ENCODE results near the gene LRCH3.

The LRCH3 gene

DNA sequence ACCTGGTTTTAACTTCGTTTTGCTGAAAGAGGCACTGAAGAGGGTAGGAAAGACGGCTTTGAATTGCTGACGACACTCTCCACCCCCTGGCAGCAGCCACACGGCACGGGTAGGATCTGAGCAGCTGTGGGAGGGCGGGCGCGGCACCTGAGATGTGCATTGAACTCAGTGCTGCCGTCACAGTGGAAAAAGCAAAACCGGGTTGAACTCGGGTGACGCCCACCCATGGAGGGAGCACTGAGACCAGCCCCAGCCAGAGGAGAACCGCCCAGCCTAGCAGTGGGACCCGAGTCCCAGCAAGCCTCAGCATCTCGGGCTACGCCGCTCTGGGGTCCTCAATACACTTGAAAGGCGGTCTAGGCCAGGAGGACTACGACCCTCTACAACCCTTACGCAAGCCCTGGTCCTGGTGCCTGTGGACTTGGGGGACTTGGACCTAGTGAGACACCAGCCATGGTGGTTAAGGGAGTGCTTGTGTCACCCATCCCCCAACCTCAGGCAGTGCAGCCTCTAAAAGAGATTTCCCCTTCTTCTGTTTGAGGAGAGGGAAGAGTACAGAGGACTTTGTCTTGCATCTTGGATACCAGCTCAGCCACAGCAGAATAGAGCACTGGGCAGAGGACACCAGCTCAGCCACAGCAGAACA is 108.9 kb downstream of the LRCH3 start:
- Histone ChIP-seq H3K79me1 (ENCODE audit: low read length) (no peaks in the 10 kb centered on the region), H3K4ac (ENCODE audit: low read depth, low read length) (no peak overlapping the region), H3K79me2 (ENCODE audit: control insufficient read depth, insufficient read depth, low read length) (no peaks in the 10 kb centered on the region), H3K9ac (ENCODE audit: low read length) (no peak overlapping the region), H3K56ac (ENCODE audit: low read length) (no peak overlapping the region), H2BK5ac (ENCODE audit: low read length) (no peak overlapping the region), H3K36me3 (ENCODE audit: control insufficient read depth, insufficient read depth, low read length) (no peaks in the 10 kb centered on the region), H2BK15ac (replicated peaks; ENCODE audit: low read depth) (no peak overlapping the region), H3K4me1 (ENCODE audit: control insufficient read depth, low read depth, low read length) (no peaks in the 10 kb centered on the region), H4K8ac (ENCODE audit: low read depth, low read length) (no peak overlapping the region), H3K18ac (ENCODE audit: low read length) (no peak overlapping the region), H3K23ac (ENCODE audit: low read length) (no peak overlapping the region), H3K27ac (ENCODE audit: low read depth, low read length) (no peak overlapping the region), H4K5ac (ENCODE audit: low read length) (no peak overlapping the region), H3K4me3 (ENCODE audit: low read length) (no peak overlapping the region), H3K4me2 (ENCODE audit: low read length) (no peak overlapping the region), H3K27me3 (ENCODE audit: insufficient read depth, low read length, poor library complexity) (no peaks in the 10 kb centered on the region), H2AK5ac (ENCODE audit: low read length) (no peak overlapping the region), H2BK120ac (ENCODE audit: low read depth, low read length) (no peak overlapping the region)
- WGBS (ENCODE audit: extremely low coverage, insufficient coverage, low lambda C conversion rate): no CpG with 5 or more reads among the region's 20 CpGs
- DNase-seq: no peak

DNA sequence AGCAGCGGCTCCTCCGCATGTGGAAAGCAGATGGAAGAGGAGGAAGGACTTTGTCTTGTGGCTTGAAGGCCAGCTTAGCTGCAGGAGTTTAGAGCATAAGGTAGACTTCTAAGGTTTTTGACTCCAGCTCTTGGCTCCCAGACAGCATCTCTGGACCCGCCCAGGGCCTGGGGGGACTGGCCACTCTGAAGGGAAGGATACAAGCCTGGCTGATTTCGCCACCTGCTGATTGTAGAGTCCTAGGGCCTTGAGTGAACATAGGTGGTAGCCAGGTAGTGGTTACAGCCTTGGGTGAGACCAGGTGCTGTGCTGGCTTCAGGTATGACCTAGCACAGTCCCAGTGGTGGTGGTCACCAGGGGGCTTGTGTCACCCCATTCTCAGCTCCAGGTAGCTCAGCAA is 110.6 kb downstream of the LRCH3 start:
- H3K4me1 ChIP-seq (ENCODE audit: control insufficient read depth, low read depth, low read length): no peaks in the 10 kb centered on the region
- no peak overlapping the region for H3K23ac ChIP-seq (ENCODE audit: low read length)
- H3K4me3 ChIP-seq (ENCODE audit: low read length): no peak overlapping the region
- no peak overlapping the region for H3K4ac ChIP-seq (ENCODE audit: low read depth, low read length)
- H2BK15ac ChIP-seq (replicated peaks; ENCODE audit: low read depth): no peak overlapping the region
- H2BK120ac ChIP-seq (ENCODE audit: low read depth, low read length): no peak overlapping the region
- H2BK5ac ChIP-seq (ENCODE audit: low read length): no peak overlapping the region
- H3K56ac ChIP-seq (ENCODE audit: low read length): no peak overlapping the region
- H2AK5ac ChIP-seq (ENCODE audit: low read length): no peak overlapping the region
- no peak overlapping the region for H3K27ac ChIP-seq (ENCODE audit: low read depth, low read length)
- no peak overlapping the region for H4K5ac ChIP-seq (ENCODE audit: low read length)
- no peak overlapping the region for H4K8ac ChIP-seq (ENCODE audit: low read depth, low read length)
- WGBS (ENCODE audit: extremely low coverage, insufficient coverage, low lambda C conversion rate): no CpG with 5 or more reads among the region's 4 CpGs
- H3K4me2 ChIP-seq (ENCODE audit: low read length): no peak overlapping the region
- H3K36me3 ChIP-seq (ENCODE audit: control insufficient read depth, insufficient read depth, low read length): no peaks in the 10 kb centered on the region
- no peaks in the 10 kb centered on the region for H3K27me3 ChIP-seq (ENCODE audit: insufficient read depth, low read length, poor library complexity)
- H3K79me2 ChIP-seq (ENCODE audit: control insufficient read depth, insufficient read depth, low read length): no peaks in the 10 kb centered on the region
- no peak for DNase-seq
- no peaks in the 10 kb centered on the region for H3K79me1 ChIP-seq (ENCODE audit: low read length)
- H3K18ac ChIP-seq (ENCODE audit: low read length): no peak overlapping the region
- no peak overlapping the region for H3K9ac ChIP-seq (ENCODE audit: low read length)

DNA sequence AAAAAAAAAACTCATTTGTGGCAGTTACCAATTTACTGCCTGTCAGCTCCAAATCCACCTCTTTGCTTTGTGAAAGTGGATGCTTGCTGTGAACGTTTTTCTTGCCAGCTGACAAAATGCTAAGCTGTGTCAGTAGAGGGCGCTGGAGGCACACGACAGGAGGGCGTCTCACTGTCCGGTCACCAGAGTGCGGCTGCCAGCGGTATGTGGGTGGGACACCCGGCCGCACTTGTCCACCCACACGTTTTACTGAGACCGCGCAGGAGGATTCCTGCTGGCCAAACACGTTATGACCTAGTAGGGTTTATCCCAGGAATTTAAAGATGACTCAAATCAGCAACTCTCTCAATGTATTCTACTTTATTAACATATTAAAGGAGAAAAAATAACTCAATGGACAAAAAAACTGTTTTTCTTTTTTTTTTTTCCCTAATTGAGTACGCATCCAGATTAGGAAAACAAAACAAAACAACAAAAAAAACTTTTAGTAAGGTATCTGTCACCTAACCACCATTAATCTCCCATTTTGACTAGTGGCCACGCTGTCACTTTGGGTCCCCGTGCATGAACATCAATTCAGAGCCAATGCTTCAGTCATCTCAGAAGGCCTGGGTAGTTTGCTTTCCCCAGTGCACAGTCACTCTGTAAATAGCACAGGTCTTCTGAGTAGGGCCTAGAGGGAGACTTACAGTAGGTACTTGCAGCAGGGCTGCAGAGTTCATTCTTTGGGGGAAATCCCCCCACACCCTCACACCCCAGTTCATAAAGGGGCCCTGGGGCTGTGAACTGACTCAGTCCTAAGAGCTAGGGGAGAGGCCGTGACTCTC is 115.2 kb downstream of the LRCH3 start:
- Histone ChIP-seq H4K8ac (ENCODE audit: low read depth, low read length) (no peak overlapping the region), H4K5ac (ENCODE audit: low read length) (no peak overlapping the region), H3K4me2 (ENCODE audit: low read length) (no peak overlapping the region), H3K18ac (ENCODE audit: low read length) (no peak overlapping the region), H3K79me2 (ENCODE audit: control insufficient read depth, insufficient read depth, low read length) (no peaks in the 10 kb centered on the region), H3K23ac (ENCODE audit: low read length) (no peak overlapping the region), H3K79me1 (ENCODE audit: low read length) (no peaks in the 10 kb centered on the region), H3K4me1 (ENCODE audit: control insufficient read depth, low read depth, low read length) (no peaks in the 10 kb centered on the region), H3K4ac (ENCODE audit: low read depth, low read length) (no peak overlapping the region), H3K56ac (ENCODE audit: low read length) (no peak overlapping the region), H2BK15ac (replicated peaks; ENCODE audit: low read depth) (no peak overlapping the region), H2BK120ac (ENCODE audit: low read depth, low read length) (no peak overlapping the region), H3K27ac (ENCODE audit: low read depth, low read length) (no peak overlapping the region), H2BK5ac (ENCODE audit: low read length) (no peak overlapping the region), H3K9ac (ENCODE audit: low read length) (no peak overlapping the region), H3K4me3 (ENCODE audit: low read length) (no peak overlapping the region), H3K27me3 (ENCODE audit: insufficient read depth, low read length, poor library complexity) (no peaks in the 10 kb centered on the region), H3K36me3 (ENCODE audit: control insufficient read depth, insufficient read depth, low read length) (no peaks in the 10 kb centered on the region), H2AK5ac (ENCODE audit: low read length) (no peak overlapping the region)
- no CpG with 5 or more reads among the region's 17 CpGs for WGBS (ENCODE audit: extremely low coverage, insufficient coverage, low lambda C conversion rate)
- peak; percentile 88 for DNase-seq

DNA sequence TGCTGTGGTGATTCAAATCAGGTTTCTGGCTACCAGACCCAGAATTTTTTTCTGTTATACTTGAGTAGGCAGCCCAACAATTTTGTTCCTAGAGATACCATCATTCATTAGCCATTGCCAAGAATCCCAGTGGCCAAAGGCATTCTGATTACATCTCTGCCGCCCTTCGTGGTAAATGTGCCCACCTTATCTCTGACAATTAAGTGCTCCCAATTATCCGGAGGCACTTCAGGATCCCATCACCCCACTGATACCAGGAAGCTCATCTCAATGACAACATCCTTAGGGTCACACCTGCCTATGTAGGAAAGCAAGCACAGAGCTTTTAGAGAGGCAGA is 115.8 kb downstream of the LRCH3 start:
- Histone ChIP-seq H3K4ac (ENCODE audit: low read depth, low read length) (no peak overlapping the region), H3K79me2 (ENCODE audit: control insufficient read depth, insufficient read depth, low read length) (no peaks in the 10 kb centered on the region), H3K23ac (ENCODE audit: low read length) (no peak overlapping the region), H3K4me2 (ENCODE audit: low read length) (no peak overlapping the region), H4K8ac (ENCODE audit: low read depth, low read length) (no peak overlapping the region), H2BK120ac (ENCODE audit: low read depth, low read length) (no peak overlapping the region), H3K56ac (ENCODE audit: low read length) (no peak overlapping the region), H3K4me1 (ENCODE audit: control insufficient read depth, low read depth, low read length) (no peaks in the 10 kb centered on the region), H3K36me3 (ENCODE audit: control insufficient read depth, insufficient read depth, low read length) (no peaks in the 10 kb centered on the region), H2BK5ac (ENCODE audit: low read length) (no peak overlapping the region), H3K18ac (ENCODE audit: low read length) (no peak overlapping the region), H3K27ac (ENCODE audit: low read depth, low read length) (no peak overlapping the region), H3K27me3 (ENCODE audit: insufficient read depth, low read length, poor library complexity) (no peaks in the 10 kb centered on the region), H2AK5ac (ENCODE audit: low read length) (no peak overlapping the region), H3K9ac (ENCODE audit: low read length) (no peak overlapping the region), H3K79me1 (ENCODE audit: low read length) (no peaks in the 10 kb centered on the region), H4K5ac (ENCODE audit: low read length) (no peak overlapping the region), H2BK15ac (replicated peaks; ENCODE audit: low read depth) (no peak overlapping the region), H3K4me3 (ENCODE audit: low read length) (no peak overlapping the region)
- no CpG with 5 or more reads among the region's 3 CpGs for WGBS (ENCODE audit: extremely low coverage, insufficient coverage, low lambda C conversion rate)
- no peak for DNase-seq

DNA sequence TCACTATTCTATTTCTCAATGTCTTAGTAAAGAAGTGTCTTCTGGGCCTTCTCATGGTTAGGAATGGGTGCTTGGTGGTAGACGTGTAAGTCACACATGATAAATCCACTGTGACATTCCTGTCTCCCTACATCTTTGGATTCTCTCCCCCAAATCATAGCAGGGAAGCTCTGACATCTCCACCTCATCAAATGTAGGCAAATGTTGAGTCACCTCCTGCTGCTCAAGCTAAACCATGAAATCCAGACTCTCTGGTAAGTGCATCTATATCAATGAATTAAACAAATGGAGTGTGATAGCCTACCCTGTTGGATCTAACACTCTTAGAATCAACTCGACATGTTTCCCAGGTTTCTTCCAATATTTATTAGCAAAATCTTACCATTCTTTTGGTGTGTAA is 116.1 kb downstream of the LRCH3 start:
- Histone ChIP-seq H3K4me1 (ENCODE audit: control insufficient read depth, low read depth, low read length) (no peaks in the 10 kb centered on the region), H3K79me2 (ENCODE audit: control insufficient read depth, insufficient read depth, low read length) (no peaks in the 10 kb centered on the region), H2BK120ac (ENCODE audit: low read depth, low read length) (no peak overlapping the region), H2BK5ac (ENCODE audit: low read length) (no peak overlapping the region), H3K4me3 (ENCODE audit: low read length) (no peak overlapping the region), H4K5ac (ENCODE audit: low read length) (no peak overlapping the region), H3K23ac (ENCODE audit: low read length) (no peak overlapping the region), H4K8ac (ENCODE audit: low read depth, low read length) (no peak overlapping the region), H3K4me2 (ENCODE audit: low read length) (no peak overlapping the region), H3K56ac (ENCODE audit: low read length) (no peak overlapping the region), H3K27me3 (ENCODE audit: insufficient read depth, low read length, poor library complexity) (no peaks in the 10 kb centered on the region), H2AK5ac (ENCODE audit: low read length) (no peak overlapping the region), H3K36me3 (ENCODE audit: control insufficient read depth, insufficient read depth, low read length) (no peaks in the 10 kb centered on the region), H3K9ac (ENCODE audit: low read length) (no peak overlapping the region), H3K18ac (ENCODE audit: low read length) (no peak overlapping the region), H3K79me1 (ENCODE audit: low read length) (no peaks in the 10 kb centered on the region), H3K4ac (ENCODE audit: low read depth, low read length) (no peak overlapping the region), H2BK15ac (replicated peaks; ENCODE audit: low read depth) (no peak overlapping the region), H3K27ac (ENCODE audit: low read depth, low read length) (no peak overlapping the region)
- DNase-seq: peak; percentile 37
- no CpG with 5 or more reads among the region's 2 CpGs for WGBS (ENCODE audit: extremely low coverage, insufficient coverage, low lambda C conversion rate)
